Measurements from ENCODE around the gene SLAMF9. TPM values are rescaled to one million over a fixed set of nuclear protein-coding genes. Genes with fewer than 3 reads are reported as not detected.

Gene SLAMF9
- total RNA-seq, 4 donors from 2014 or later: not detected

GRCh38 chr1:159922511-159923202, 31.4 kb downstream of the SLAMF9 start:
- WGBS: 54% methylated on average over 3 of the region's 8 CpGs
- Histone ChIP-seq H3K9me3 (no peaks in the 10 kb centered on the region), H3K36me3 (peaks cover 32% of the 10 kb centered on the region), H3K27ac (peak overlapping the region; percentile 94), H3K4me1 (peaks cover 68% of the 10 kb centered on the region), H3K27me3 (no peaks in the 10 kb centered on the region), H3K4me3 (peak overlapping the region; percentile 63)
- peak in 1 of 2 donors; percentile 89 for DNase-seq (ENCODE audit: low spot score in 2 of 2)
- no peak for TF ChIP-seq POLR2A (IDR thresholded peaks at IDR 0.05)
- no peak for TF ChIP-seq POLR2AphosphoS5 (IDR thresholded peaks at IDR 0.05)
- TF ChIP-seq, protein P1, sequence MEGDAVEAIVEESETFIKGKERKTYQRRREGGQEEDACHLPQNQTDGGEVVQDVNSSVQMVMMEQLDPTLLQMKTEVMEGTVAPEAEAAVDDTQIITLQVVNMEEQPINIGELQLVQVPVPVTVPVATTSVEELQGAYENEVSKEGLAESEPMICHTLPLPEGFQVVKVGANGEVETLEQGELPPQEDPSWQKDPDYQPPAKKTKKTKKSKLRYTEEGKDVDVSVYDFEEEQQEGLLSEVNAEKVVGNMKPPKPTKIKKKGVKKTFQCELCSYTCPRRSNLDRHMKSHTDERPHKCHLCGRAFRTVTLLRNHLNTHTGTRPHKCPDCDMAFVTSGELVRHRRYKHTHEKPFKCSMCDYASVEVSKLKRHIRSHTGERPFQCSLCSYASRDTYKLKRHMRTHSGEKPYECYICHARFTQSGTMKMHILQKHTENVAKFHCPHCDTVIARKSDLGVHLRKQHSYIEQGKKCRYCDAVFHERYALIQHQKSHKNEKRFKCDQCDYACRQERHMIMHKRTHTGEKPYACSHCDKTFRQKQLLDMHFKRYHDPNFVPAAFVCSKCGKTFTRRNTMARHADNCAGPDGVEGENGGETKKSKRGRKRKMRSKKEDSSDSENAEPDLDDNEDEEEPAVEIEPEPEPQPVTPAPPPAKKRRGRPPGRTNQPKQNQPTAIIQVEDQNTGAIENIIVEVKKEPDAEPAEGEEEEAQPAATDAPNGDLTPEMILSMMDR (IDR thresholded peaks at IDR 0.05): no peak
- no peak for TF ChIP-seq EP300 (IDR thresholded peaks at IDR 0.05)

DNA sequence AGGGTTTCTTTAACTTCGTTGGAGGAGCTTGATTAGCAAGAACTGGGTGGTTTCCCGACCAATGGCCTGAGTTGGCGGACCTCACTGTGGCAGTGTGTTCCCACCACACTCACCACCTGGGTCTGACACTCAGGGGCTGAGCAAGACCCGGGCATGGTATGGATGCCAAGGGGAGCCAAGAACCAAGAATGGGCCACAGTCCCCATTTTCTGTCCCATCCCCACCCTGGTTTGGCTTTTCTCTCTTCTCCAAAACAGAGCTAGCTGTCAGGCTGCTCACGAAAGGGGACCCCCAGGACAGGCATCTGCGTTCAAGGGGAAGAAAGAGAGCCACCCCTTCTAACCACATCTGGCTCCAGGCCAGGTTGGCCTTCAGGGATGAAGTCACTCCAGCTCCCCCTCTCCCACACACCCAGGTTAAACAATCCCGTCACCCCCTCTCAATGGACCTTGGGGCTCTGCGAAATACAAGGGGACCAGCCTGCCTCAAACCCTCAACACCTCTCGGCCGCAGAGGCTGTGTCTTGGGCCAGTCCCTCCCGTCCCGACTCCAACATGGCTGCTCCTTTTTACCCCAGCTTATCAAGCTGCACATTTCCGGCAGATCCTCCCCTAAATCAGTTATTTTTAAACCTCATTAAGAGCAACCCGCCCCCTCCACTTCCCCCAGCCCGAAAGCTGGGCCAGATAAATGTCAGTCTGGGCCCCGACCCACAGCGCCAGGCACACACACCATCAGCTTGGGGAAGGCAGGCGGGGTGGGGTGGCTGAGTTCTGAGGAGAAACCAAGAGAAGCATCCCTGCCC, 32.1 kb downstream of the SLAMF9 start:
- Histone ChIP-seq H3K4me3 (peak overlapping the region; percentile 63), H3K4me1 (peaks cover 76% of the 10 kb centered on the region), H3K27ac (peak overlapping the region; percentile 94), H3K36me3 (peaks cover 35% of the 10 kb centered on the region), H3K27me3 (no peaks in the 10 kb centered on the region), H3K9me3 (no peaks in the 10 kb centered on the region)
- DNase-seq (ENCODE audit: low spot score in 2 of 2): peak in 1 of 2 donors; percentile 74
- TF ChIP-seq, protein P1 (IDR thresholded peaks at IDR 0.05): no peak
- TF ChIP-seq EP300 (IDR thresholded peaks at IDR 0.05) (no peak), POLR2AphosphoS5 (IDR thresholded peaks at IDR 0.05) (no peak), POLR2A (IDR thresholded peaks at IDR 0.05) (no peak)
- WGBS: 32% methylated on average over 17 of the region's 18 CpGs

DNA sequence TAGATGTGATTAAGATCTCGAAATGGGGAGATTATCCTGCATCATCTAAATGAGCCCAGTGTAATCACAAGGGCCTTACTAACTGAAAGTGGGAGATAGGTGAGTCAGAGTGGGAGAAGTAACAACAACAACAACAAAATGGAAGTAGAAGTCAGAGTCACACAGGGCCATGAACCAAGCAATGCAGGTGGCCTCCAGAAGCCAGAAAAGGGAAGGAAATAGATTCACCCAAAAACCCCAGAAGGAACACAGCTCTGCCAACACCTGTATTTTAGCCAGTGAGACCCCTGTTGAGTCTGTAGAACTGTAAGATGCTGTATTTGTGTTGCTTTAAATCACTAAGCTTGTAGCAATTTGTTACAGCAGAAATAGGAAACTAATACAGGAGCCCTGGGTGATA, 32.8 kb downstream of the SLAMF9 start:
- H3K4me1 ChIP-seq: peaks cover 82% of the 10 kb centered on the region
- peak overlapping the region; percentile 63 for H3K4me3 ChIP-seq
- H3K36me3 ChIP-seq: peaks cover 35% of the 10 kb centered on the region
- no peaks in the 10 kb centered on the region for H3K27me3 ChIP-seq
- no peak for DNase-seq (ENCODE audit: low spot score in 2 of 2)
- TF ChIP-seq, protein P1 (IDR thresholded peaks at IDR 0.05): no peak
- TF ChIP-seq EP300 (IDR thresholded peaks at IDR 0.05): no peak
- TF ChIP-seq POLR2A (IDR thresholded peaks at IDR 0.05): no peak
- TF ChIP-seq POLR2AphosphoS5 (IDR thresholded peaks at IDR 0.05): no peak
- H3K27ac ChIP-seq: peak overlapping the region; percentile 94
- no peaks in the 10 kb centered on the region for H3K9me3 ChIP-seq
- WGBS: 38% methylated on average over 1 of the region's 1 CpG

DNA sequence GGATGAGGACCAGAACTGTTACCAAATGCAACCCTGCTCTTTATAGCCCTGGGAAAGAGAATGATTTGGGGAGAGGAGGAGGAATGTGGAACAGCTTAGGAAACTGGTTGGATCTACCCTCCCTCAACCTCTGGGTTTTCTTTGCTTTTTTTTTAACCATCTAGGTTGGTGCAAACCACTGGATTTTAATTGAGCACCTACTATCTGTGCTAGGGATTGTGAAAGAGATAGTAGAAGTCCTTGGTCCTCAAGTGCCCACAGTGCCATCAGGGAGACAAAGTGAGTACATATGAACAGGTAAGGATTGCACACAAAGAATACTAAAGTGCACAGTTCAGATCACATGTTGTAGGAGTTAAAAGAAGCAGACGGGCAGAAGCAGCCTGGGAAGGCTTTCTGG, 33.4 kb downstream of the SLAMF9 start:
- Histone ChIP-seq H3K36me3 (peaks cover 35% of the 10 kb centered on the region), H3K4me1 (peaks cover 82% of the 10 kb centered on the region), H3K27me3 (no peaks in the 10 kb centered on the region), H3K27ac (peak overlapping the region; percentile 94), H3K9me3 (no peaks in the 10 kb centered on the region), H3K4me3 (no peak overlapping the region)
- DNase-seq (ENCODE audit: low spot score in 2 of 2): no peak
- WGBS: 71% methylated on average over 1 of the region's 1 CpG
- no peak for TF ChIP-seq POLR2AphosphoS5 (IDR thresholded peaks at IDR 0.05)
- TF ChIP-seq, protein P1 (IDR thresholded peaks at IDR 0.05): no peak
- TF ChIP-seq POLR2A (IDR thresholded peaks at IDR 0.05): no peak
- no peak for TF ChIP-seq EP300 (IDR thresholded peaks at IDR 0.05)

DNA sequence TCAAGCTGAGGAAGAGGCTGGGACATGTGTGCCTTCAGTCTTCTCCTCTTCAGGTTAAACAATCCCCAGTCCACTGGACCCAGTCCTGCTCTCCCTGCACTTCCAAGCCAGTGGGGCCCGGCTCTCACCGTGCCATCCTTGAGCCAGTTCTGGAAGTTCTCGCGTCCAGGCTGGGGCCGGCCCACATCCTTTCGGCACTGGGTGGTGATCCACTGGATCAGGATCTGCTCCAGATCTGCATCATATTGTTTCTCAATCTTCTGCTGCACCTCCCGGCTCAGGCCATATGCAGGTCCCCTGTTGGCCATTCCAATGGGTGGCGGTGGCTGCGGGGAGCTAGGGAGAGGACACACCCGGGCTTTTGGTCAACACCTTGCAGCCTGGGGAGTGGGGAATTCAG, 33.8 kb downstream of the SLAMF9 start:
- WGBS: 80% methylated on average over 10 of the region's 10 CpGs
- peak in 1 of 2 donors; percentile 64 for DNase-seq (ENCODE audit: low spot score in 2 of 2)
- H3K4me3 ChIP-seq: no peak overlapping the region
- H3K4me1 ChIP-seq: peaks cover 83% of the 10 kb centered on the region
- no peak overlapping the region for H3K27ac ChIP-seq
- TF ChIP-seq POLR2AphosphoS5 (IDR thresholded peaks at IDR 0.05) (no peak), POLR2A (IDR thresholded peaks at IDR 0.05) (no peak), EP300 (IDR thresholded peaks at IDR 0.05) (no peak)
- TF ChIP-seq, protein P1 (IDR thresholded peaks at IDR 0.05): no peak
- no peaks in the 10 kb centered on the region for H3K27me3 ChIP-seq
- no peaks in the 10 kb centered on the region for H3K9me3 ChIP-seq
- H3K36me3 ChIP-seq: peaks cover 35% of the 10 kb centered on the region

Data from suprapubic skin (tissue), 4 donors.